Stimulated activated CD8-positive, alpha-beta memory T cell treated with anti-CD3 and anti-CD28 coated beads, Interleukin-4, amount 100 ng/mL, for 1 hour (primary cell): ENCODE measurements around the gene MORN3.
"Not testable (repeated sequence)": the region's sequence is repeated elsewhere in the genome, so short reads cannot be mapped to it uniquely, and the experiment has no call there.

Experiments
- DNase-seq, 2 donors: peaks; one replicate each; pipeline ENCODE4 v3.0.0-alpha.2; 2020; ENCODE audit warnings: low read depth in 2 of 2, low spot score in 1 of 2

MORN3 gene

DNA sequence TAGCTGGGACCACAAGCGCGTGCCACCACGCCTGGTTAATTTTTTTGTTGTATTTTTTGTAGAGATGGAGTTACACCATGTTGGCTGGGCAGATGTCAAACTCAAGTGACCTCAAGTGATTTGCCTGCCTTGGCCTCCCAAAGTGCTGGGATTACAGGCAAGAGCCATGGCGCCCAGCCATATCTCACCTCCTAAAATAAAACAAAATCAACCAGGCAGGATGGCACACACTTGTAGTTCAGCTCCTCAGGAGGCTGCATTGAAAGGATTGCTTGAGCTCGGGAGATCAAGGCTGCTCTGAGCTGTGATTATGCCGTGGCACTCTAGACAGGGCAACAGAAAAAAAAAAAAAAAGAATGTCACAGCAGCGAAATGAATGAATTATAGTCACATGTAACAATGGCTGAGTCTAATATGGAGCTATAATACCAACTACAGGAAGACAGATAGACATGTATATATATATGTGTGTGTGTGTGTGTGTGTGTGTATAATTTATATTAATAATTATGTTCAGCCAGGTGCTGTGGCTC is 23.8 kb upstream of the MORN3 start:
- no peak for DNase-seq

DNA sequence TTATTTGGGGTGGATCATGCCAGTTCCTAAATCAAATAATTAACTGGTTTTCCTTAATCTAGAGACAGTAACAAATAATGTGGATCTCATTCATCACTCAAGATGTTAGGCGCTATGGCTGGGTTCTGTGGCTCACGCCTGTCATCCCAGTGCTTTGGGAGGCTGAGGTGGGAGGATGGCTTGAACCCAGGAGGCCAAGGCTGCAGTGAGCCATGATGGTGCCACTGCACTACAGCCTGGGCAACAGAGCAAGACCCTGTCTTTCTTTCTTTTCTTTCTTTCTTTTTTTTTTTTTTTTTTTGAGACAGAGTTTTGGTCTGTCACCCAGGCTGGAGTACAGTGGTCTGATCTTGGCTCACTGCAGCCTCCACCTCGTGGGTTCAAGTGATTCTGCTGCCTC is 23.3 kb upstream of the MORN3 start:
- not testable (repeated sequence) for DNase-seq

DNA sequence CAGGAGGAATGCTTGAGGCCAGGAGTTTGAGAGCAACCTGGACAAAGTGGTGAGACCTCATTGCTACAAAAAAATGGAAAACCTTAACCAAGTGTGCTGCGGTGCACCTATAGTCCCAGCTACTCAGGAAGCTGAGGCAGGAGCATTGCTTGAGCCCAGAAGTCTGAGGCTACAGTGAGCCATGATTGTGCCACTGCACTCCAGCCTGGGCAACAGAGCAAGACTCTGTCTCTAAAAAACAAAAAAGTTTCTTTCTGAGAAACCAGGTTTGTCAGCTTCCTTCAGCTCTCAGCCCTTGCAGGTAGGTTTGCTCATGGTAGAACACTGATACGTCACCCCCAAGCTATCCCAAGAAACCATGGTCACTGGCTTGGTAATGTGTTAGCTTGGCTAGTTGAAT is 20.0 kb upstream of the MORN3 start:
- DNase-seq = no peak

DNA sequence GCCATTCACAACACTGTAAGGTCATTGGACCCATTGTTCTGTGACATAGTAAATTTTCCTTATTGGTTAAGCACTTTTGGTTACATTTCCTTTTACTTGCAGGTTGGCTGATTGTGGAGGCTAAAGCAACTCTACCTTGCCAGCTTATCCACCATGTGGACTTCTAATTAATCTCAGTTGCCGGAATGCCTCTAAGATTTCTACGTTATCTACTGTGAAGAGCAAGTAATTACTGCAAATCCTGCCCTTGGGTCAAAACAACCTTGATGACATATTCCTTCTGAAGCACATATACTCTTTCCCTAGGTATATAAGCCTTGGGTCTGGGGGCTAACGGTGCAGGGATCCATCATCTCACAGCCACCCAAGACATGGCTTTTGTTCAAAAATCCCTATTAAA is 19.5 kb upstream of the MORN3 start:
- DNase-seq = no peak

DNA sequence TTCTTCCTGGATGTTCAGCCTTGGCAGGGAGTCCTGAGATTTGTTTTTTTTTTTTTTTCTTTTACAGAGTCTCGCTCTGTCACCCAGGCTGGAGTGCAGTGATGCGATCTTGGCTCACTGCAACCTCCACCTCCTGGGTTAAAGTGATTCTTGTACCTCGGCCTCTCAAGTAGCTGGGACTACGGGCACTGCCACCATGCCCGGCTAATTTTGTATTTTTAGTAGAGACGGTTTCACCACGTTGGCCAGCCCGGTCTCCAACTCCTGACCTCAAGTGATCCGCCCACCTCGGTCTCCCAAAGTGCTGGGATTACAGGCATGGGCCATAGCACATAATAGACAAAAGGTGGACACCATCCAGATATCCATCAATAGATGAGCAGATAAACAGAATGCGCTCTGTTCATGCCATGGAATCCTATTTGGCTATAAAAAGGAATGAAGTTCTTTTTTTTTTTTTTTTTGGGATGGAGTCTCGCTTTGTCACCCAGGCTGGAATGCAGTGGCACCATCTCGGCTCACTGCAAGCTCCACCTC is 10.3 kb upstream of the MORN3 start:
- not testable (repeated sequence) for DNase-seq

DNA sequence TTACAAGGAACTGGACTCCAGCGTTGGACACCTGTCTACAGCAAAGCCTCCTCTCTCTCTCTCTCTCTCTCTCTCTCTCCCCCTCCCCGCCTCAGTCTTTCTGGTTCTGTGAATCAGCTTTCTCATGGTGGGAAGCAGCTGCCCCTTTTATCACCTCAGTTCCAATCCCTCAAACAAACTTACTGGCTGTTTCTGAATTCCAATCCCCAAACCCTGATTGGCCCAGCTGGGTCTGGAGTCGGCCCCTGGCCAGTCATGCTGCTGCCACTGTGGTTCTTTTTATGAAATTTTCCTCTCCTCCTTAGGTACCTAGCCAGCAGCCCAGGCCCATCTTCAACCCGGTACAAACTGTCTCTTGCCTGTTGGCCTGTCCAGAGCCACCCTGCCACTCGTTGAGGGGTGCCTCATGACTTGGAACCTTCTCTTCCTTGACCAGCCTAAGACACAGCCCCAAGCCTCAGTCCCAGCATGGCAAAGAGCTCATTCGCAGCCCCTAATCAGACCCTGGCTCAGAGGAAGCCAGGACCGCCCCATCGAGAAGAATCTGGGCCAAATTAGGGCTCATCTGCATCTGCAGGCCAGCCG is 9.4 kb upstream of the MORN3 start:
- no peak for DNase-seq

DNA sequence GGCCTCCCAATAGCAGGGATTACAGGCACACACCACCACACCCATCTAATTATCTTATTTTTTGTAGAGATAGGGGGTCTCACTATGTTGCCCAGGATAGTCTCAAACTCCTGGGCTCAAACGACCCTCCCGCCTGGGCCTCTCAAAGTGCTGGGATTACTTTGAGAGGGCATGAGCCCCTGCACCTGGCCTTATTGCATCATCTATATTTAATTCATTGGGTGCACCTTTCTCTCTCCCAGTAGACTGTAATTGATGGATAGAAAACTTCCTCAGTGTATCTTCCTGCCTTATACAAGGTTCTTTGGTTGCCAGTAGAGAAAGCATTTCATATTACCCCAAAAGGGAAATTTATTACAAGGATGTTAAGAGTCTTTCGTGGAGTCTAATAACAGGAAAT is 8.9 kb upstream of the MORN3 start:
- DNase-seq = no peak

DNA sequence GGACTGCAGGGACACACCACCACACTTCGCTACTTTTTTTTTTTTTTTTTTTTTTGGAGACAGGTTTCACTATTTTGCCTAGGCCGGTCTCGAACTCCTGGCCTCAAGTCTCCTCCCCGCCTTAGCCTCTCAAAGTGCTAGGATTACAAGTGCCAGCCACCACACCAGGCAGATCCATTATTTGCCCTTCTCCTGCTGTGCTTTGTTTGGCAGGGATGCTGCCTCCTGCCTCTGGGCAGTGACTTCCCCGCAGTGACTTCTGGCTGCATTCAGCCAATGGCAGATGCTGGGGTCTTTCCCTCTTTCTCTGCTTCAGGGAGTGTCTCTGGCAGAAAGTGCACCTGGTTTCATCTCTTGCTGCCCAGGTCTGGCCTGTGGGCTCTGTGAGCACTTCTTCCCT is 6.7 kb upstream of the MORN3 start:
- no peak for DNase-seq

DNA sequence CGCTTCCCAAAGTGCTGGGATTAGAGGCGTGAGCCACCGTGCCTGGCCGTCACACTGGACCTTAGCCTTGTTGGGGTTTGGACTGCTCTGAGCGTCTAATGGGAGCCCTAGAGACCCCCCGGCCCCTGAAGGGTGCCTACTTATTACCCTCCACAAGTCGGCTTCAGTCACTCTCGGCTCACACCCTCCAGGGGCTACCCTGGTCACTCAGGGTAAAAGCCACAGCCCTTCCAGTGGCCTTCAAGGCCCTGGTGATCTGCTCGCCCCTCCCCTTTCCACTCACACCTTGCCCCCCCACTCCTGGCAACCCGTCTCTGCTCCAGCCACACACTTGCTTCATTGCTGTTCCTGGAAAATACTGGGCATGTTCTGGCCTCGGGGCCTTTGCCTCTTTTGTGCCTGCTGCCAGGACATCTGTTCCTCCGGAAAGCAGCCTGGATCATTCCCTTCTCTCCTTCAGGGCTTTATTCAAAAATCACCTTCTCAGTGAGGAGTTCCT is 3.6 kb upstream of the MORN3 start:
- no peak for DNase-seq

DNA sequence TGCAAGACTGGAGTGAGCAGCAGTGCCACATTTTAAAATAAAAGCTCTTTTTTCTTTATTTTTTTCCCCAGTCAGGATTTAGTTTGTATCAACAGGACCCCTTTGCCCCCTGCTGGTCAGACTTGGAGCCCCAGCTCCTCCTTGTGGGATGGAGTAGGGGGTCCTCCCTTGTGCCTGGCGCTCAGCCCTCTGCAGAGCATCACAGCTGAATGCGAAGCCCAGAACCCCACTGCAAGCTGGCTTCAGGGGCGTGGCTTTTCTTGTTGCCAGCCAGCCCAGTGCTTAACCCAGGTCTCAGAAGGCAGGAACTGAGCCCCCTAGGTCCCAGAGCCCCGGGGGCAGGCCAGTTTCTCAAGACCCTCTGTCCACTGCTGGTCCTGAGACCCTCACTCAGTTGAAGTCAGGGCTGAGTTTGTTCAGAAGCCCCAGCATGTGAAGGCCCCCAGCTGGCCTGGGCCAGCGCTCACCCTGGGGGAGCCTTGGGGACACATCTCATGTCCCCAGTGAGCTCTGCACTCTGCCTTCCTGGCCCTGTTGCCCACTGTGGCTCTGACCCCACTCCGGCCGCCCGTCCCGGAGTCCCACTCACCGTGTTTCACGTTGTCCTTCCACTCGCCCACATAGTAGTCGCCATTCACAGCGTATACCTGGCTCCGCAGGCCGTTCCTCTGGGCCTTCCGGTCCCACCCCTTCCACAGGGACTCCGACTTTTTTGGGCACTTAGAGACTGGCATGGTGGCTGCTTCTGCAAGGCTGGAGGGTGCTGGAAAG is 519 bp downstream of the MORN3 start:
- peak in 1 of 2 donors; percentile 37 for DNase-seq

DNA sequence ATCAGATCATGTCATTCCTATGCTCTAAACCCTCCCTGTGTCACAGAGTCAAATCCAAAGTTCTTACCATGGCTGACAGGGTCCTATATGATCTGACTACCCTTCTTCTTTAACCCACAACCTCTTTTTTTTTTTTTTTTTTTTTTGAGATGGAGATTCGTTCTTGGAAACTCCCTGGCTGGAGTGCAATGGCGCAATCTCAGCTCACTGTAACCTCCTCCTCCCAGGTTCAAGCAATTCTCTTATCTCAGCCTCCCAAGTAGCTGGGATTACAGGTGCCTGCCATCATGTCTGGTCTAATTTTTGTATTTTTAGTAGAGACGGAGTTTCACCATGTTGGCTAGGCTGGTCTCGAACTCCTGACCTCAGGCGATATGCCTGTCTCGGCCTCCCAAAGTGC is 2.6 kb downstream of the MORN3 start:
- not testable (repeated sequence) for DNase-seq

DNA sequence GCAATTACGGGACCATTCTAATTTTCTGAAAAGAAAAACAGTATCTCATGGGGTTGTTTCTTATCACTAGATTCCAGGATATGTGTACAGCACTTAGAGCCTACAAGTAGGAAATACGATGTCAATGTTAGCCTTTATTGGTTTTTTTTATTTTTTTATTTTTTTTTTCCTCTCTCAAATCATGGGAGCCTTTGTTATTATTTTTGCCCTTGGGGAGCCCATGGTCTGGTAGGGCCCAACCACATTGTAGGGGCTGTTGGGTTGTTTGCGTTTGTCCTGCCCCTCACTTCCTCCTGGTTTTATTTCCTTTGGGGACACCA is 5.9 kb downstream of the MORN3 start:
- no peak for DNase-seq

DNA sequence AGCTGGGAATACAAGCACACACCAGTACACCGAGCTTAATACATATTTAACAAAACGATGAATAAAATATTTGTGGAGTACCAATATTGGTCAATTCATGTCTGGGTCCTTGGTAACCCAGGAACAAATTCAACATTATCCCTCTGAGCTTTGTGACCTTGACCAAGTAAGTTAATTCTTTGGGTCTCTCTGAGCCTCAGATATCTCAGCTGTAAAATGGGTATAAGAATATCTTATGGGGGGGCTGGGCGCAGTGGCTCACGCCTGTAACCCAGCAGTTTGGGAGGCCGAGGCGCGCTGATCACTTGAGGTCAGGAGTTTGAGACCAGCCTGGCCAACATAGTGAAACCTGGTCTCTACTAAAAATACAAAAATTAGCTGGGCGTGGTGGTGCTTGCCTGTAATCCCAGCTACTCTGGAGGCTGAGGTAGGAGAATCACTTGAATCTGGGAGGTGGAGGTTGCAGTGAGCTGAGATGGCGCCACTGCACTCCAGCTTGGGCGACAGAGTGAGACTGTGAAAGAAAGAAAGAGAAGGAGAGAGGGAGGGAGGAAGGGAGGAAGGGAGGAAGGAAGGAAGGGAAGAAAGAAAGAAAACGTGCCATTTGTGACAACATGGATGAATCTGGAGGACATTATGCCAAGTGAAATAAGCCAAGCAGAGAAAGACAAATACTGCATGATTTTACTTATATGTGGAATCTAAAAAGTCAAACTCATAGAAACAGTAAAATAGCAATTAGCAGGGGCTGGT is 7.9 kb downstream of the MORN3 start:
- not testable (repeated sequence) for DNase-seq

DNA sequence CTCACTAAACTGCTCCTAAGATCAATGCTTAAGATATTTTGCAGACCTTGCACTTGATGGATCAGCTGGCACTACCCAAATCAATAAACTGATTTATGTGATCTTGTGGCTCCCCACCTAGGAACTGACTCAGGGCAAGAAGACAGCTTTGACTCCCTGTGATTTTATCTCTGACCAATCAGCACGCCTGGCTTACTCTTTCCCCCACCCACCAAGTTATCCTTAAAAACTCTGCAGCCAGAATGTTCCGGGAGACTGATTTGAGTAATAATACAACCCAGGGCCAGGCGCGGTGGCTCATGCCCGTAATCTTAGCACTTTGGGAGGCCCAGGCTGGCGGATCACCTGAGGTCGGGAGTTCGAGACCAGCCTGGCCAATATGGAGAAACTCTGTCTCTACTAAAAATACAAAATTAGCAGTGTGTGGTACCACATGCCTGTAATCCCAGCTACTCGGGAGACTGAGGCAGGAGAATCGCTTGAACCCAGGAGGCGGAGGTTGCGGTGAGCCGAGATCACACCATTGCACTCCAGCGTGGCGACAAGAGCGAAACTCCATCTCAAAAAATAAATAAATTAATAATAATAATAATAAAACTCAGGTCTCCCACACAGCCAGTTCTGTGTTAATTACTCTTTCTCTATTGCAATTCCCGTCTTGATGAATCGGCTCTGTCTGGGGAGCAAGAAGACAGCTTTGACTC is 12.0 kb downstream of the MORN3 start:
- DNase-seq = no peak

DNA sequence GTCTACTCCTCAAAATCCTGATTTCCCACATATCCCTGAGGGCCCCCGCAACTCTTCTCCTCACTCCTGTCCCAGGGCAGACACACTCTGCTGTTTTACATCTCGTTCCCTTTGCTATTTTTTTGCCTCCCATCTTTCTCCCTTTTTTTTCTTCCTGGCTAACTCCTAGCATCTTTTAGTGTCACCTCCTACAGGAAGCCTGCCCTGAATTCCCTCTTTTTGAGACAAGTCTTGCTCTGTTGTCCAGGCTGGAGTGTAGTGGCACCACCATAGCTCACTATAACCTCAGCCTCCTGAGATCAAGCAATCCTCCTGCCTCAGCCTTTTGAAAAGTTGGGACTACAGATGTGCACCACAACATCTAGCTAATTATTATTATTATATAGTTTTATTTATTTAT is 13.3 kb downstream of the MORN3 start:
- no peak for DNase-seq

DNA sequence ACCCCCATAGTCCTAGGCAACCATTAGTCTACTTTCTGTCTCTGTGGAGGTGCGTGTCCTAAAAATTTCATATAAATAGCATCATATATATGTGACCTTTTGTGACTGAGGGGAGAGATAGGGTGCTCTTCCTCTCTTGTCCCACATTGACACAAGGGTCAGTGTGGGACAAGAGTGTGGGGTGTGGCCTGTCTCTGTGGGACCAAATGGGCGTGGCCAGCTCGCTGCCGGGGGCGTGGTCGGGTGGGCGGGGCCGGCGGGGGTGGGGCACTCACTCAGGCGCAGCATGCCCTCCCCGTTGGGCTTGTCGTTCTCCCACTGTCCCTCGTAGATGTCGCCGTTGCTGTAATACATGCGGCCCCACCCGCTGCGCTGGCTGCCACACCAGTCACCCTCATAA is 15.5 kb downstream of the MORN3 start:
- no peak for DNase-seq

DNA sequence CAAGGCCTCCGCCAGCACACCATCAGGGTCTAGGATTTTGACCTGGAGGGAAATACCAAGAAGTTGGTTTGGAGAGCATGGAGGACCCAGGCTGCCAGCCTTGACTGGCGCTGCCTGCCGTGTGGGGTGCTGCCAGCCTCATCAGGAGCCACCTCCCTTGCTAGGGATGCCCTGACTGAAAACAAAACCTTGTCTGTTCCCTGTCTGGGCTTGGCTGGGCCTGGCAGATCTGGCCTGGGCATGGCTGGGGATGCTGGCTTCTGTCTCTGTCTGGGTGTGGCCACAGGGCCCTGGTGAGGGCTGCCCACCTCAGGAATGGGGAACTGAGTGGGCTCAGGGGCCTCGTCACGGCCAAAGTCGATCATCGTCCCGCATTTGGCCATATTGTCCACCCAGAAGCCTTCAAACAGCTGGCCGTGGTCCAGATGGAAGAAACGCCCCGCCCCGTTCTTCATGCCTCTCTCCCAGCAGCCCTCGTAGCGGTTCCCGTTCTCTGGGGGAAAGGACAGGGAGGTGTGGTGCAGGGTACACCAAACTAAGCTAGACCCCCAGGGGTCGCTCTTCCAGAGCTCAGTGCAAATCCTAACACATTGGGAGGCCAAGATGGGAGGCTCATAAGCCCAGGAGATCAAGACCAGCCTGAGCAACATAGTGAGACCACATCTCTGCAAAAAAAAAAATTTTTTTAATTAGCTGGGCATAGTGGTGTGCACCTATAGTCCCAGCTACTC is 16.5 kb downstream of the MORN3 start:
- no peak for DNase-seq

DNA sequence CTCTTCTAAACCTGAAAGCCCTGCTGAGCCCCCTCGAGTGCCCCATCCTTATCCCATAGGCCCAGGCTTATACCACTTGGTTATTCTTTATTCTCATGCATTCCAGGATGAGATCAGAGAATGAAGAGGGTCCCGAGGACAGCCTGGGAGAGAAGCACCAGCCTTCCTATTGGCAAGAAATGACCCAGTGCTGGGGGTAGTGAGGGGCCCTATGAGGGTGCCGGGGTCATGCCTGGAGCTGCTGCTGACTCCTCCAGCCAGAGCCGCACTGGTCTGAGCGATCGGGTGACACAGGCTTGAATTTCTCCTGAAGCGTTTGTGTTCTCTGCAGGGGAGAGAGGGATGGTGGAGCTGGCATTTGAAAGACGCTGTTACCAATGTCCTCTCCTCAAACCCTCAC is 18.1 kb downstream of the MORN3 start:
- no peak for DNase-seq

DNA sequence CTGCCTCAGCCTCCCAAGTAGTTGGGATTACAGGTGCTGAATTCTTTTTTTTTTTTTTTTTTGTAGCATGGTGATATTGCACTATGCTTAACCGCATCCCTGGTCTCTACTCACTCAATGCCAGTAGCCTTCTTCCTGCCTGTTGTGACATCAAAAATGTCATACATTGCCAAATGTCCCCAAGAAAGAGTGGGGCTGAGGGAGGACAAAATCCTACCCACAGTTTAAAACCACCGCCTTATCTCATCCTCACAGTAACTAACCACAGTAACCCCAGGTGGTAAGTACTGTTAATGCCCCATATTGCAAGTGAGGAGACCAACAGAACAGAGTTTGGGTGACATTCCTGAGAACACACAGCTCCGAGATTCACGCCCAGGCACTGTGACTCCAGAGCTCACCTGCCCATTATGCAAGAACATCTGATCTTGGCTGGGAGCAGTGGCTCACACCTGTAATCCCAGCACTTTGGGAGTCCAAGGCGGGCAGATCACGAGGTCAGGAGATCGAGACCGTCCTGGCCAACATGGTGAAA is 19.6 kb downstream of the MORN3 start:
- no peak for DNase-seq

DNA sequence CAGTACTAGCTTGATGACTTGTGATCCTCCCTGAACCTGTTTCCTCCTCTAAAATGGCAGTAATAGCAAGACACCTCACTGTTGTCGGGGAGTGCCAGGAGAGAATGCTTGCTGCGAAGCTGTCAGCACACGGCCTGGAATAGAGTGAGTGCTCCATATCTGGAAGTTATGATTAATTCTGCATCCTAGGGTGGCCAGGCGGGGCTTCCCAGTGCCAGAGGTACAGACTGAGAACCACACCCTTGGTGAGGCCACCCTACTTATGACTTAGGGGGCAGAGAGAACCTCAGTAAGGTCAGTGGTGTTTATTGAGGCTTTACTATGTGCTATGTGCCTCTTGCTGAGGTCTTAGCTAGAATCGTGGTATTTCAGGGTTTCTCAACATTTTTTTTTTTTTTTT is 20.1 kb downstream of the MORN3 start:
- no peak for DNase-seq
